HepG2 (cell line): ENCODE data around the gene MSI2. TPM values are rescaled to one million over a fixed set of nuclear protein-coding genes. Genes with fewer than 3 reads are reported as not detected.

Experiments used
- ATAC-seq: fragments of 200-7000 bp; cut with Tn5 transposase; 3 replicates; pipeline ENCODE4 v1.9.1; 2020; ENCODE audit warnings: mild to moderate bottlenecking, moderate library complexity
- BruUV-seq: library from RNA; stranded (reverse); fragments of 400-500 nt; replicated peaks from 2 replicates; lab custom pipeline; 2021; lab: Mats Ljungman, UMichigan
- CTCF ChIA-PET: fragments of 300-600 bp; formaldehyde crosslinking; extraction: SDS; loops from one replicate; lab custom pipeline; 2021; ENCODE audit warnings: low total read pairs, inconsistent platforms, low intra/inter-chr PET ratio; lab: Yijun Ruan, JAX
- POLR2A ChIA-PET: fragments of 350-600 bp; sonication (Branson Sonifier 250); formaldehyde crosslinking; loops from one replicate; lab custom pipeline; 2020; ENCODE audit warnings: antibody characterized with exemption, inconsistent platforms; lab: Yijun Ruan, JAX
- DNase-seq: peaks from one replicate; pipeline ENCODE4 v3.0.0-alpha.2; 2015; ENCODE audit warnings: low spot score
- FAIRE-seq: peaks from 3 replicates; lab custom pipeline; 2011; peaks lifted over from hg19 to GRCh38; lab: Jason Lieb, UNC
- H2AFZ ChIP-seq: one replicate; pipeline ENCODE4 v1.6.1; 2011; ENCODE audit warnings: low read length, inconsistent platforms
- H3K27ac ChIP-seq: fragments of 300-600 bp; 3 replicates; pipeline ENCODE4 v1.8.0; 2011; ENCODE audit warnings: mixed run types, mild to moderate bottlenecking, mixed read lengths, low read length, inconsistent platforms; ENCODE audit not compliant: insufficient read depth; ENCODE audit errors: extremely low read length
- H3K27me3 ChIP-seq, 2 experiments: fragments of 200-600 bp in 1 of 2; 2 replicates in 1 of 2; 3 replicates in 1 of 2; pipeline versions ENCODE4 v1.6.0 to v1.8.0; 2011; ENCODE audit warnings: low read length in 2 of 2, mild to moderate bottlenecking in 2 of 2, moderate library complexity in 2 of 2, inconsistent platforms in 1 of 2; ENCODE audit not compliant: insufficient read depth in 2 of 2, control insufficient read depth in 1 of 2
- H3K36me3 ChIP-seq, 2 experiments: fragments of 200-600 bp in 1 of 2; replicated peaks in 1 of 2; 2 replicates in 1 of 2; 3 replicates in 1 of 2; pipeline versions ENCODE4 v1.5.1 to v1.8.0; 2011; ENCODE audit warnings: low read length in 2 of 2, inconsistent platforms in 1 of 2; ENCODE audit not compliant: insufficient read depth in 2 of 2, control insufficient read depth in 1 of 2
- H3K4me1 ChIP-seq: 2 replicates; pipeline ENCODE4 v1.5.1; 2012; ENCODE audit warnings: low read length, inconsistent platforms; ENCODE audit not compliant: insufficient read depth
- H3K4me2 ChIP-seq: 2 replicates; pipeline ENCODE4 v1.6.0; 2011; ENCODE audit warnings: low read depth, low read length, inconsistent platforms
- H3K4me3 ChIP-seq, 3 experiments: fragments of 200-600 bp in 1 of 3; sonication (generic), shearing (Covaris generic) in 1 of 3; replicated peaks in 1 of 3; 2 replicates each; pipeline ENCODE4 v1.5.1; 2011 to 2016; ENCODE audit warnings: low read length in 3 of 3, inconsistent platforms in 2 of 3, low read depth in 2 of 3, mild to moderate bottlenecking in 2 of 3, control low read depth in 1 of 3, mixed read lengths in 1 of 3; ENCODE audit not compliant: insufficient read depth in 1 of 3
- H3K79me2 ChIP-seq: one replicate; pipeline ENCODE4 v1.6.1; 2011; ENCODE audit warnings: low read length, inconsistent platforms; ENCODE audit not compliant: insufficient read depth
- H3K9ac ChIP-seq: 2 replicates; pipeline ENCODE4 v1.6.0; 2011; ENCODE audit warnings: mild to moderate bottlenecking, low read depth, low read length, inconsistent platforms; ENCODE audit not compliant: insufficient read depth
- H3K9me3 ChIP-seq: 2 replicates; pipeline ENCODE4 v1.5.1; 2012; ENCODE audit warnings: mild to moderate bottlenecking, low read length
- H4K20me1 ChIP-seq: 2 replicates; pipeline ENCODE4 v1.6.0; 2011; ENCODE audit warnings: inconsistent platforms, mild to moderate bottlenecking, low read length, moderate library complexity; ENCODE audit not compliant: insufficient read depth
- ARNT ChIP-seq: fragments of 450-650 bp; IDR thresholded peaks from 2 replicates; pipeline ENCODE4 v1.6.1; 2017
- ATF7-NPFF ChIP-seq: sonication (generic); formaldehyde crosslinking; IDR thresholded peaks from 2 replicates; pipeline ENCODE4 v1.8.1; 2023; ENCODE audit warnings: mild to moderate bottlenecking, low read depth, missing genetic modification reagents, moderate library complexity
- KDM3A ChIP-seq: IDR thresholded peaks from 2 replicates; pipeline ENCODE4 v1.6.1; 2018; ENCODE audit warnings: low read depth, missing compliant biosample characterization
- U2AF1 ChIP-seq: fragments of 200-400 bp; formaldehyde crosslinking; optimal IDR thresholded peaks from 2 replicates; pipeline ENCODE3; 2017; ENCODE audit warnings: mild to moderate bottlenecking, low read depth, low read length
- ZNF20 ChIP-seq: sonication (generic); formaldehyde crosslinking; IDR thresholded peaks from 2 replicates; pipeline ENCODE4 v1.4.0; 2020; ENCODE audit warnings: mild to moderate bottlenecking, moderate library complexity, missing genetic modification reagents
- ZNF224 ChIP-seq: sonication (generic); formaldehyde crosslinking; IDR thresholded peaks from 2 replicates; pipeline ENCODE4 v1.5.0; 2020; ENCODE audit warnings: mild to moderate bottlenecking, missing genetic modification reagents
- ZNF460 ChIP-seq: sonication (generic); formaldehyde crosslinking; IDR thresholded peaks from 2 replicates; pipeline ENCODE4 v1.5.1; 2020; ENCODE audit warnings: missing genetic modification reagents, mild to moderate bottlenecking, borderline replicate concordance
- ZNF747 ChIP-seq: sonication (generic); formaldehyde crosslinking; IDR thresholded peaks from 2 replicates; pipeline ENCODE4 v1.8.1; 2023; ENCODE audit warnings: missing genetic modification reagents, mild to moderate bottlenecking, borderline replicate concordance
- ZSCAN29 ChIP-seq: sonication (generic); formaldehyde crosslinking; conservative IDR thresholded peaks from 2 replicates; pipeline ENCODE4 v1.4.0; 2020; ENCODE audit warnings: mild to moderate bottlenecking, missing genetic modification reagents
- WGBS: methylation state at CpG from one replicate; pipeline ENCODE4 v1.1.6; 2017; ENCODE audit warnings: low lambda C conversion rate; 5-methylcytosine and 5-hydroxymethylcytosine counted together
- in situ Hi-C: cut with HindIII; loops from 2 replicates; pipeline ENCODE4 v1.10.0; 2017; ENCODE audit warnings: low pct_unique_long_range_greater_than_20kb; ENCODE audit not compliant: extremely low pct_ligation_motif_present
- intact Hi-C: fragments of 100-400 bp; cut with micrococcal nuclease; formaldehyde crosslinking; loops from one replicate; pipeline ENCODE4 v1.10.0; 2022; ENCODE audit not compliant: unreplicated experiment
- polyA plus RNA-seq, 8 experiments: library from polyadenylated mRNA; depleted of rRNA in 3 of 8; stranded (reverse) in 7 of 8; unstranded in 1 of 8; fragments of >200 nt; fragmentation: Illumina TruSeq in 4 of 8; extraction: Trizol in 4 of 8; gene quantifications; 2 replicates each; pipeline versions ENCODE4 v1.2.1 to v1.2.3, GENCODE V29; 2011 to 2016; ENCODE audit warnings: low read depth in 4 of 8, missing spikeins in 1 of 8, mixed read lengths in 1 of 8; ENCODE audit not compliant: insufficient read depth in 1 of 8
- total RNA-seq, 5 experiments: library from RNA; depleted of rRNA; stranded (reverse); fragments of >200 nt; fragmentation: Illumina TruSeq; extraction: Trizol; gene quantifications; 2 replicates each; pipeline ENCODE4 v1.2.3, GENCODE V29; 2016; ENCODE audit warnings: low read depth in 1 of 5
- TF ChIP-seq, protein P1 (sequence below): sonication (generic); formaldehyde crosslinking; IDR thresholded peaks from 2 replicates; pipeline ENCODE4 v1.5.0; 2020; ENCODE audit warnings: missing genetic modification reagents, mild to moderate bottlenecking, borderline replicate concordance

The MSI2 gene
- total and polyA plus RNA-seq, 2 of the 13 experiments (the other 11 are each of a cell fraction or from before 2014, with no cell fraction given), result 77.5 to 78.4 TPM

DNA sequence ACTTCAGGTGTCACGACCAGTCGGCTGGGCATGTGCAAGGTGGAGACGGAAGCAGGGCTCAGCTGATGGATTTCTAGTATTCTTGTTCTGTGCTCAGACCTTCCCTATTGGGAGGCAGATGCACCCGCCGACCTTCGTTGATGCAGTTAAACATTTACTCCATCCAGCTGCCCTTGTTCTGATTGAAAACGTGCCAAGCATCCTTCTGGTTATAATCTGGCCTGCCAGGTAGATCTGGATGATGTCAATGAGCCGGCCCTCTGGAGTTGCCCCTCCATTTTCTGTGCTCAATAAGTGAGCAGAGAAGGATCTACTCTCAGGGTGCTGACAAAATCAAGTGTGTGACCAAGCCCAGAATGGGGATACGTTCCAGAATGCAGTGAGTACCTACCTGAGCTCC is 450.4 kb downstream of the MSI2 start:
- POLR2A ChIA-PET, result no interaction called here
- peaks cover 0 to 27% of the 10 kb centered on the region in 2 experiments; a peak in 4 of 5 replicates for H3K27me3 ChIP-seq
- in situ Hi-C loops, result no loop called here
- H3K4me2 ChIP-seq, result no peak overlapping the region
- no peak overlapping the region for H3K9ac ChIP-seq
- FAIRE-seq (no peak), DNase-seq (no peak), ATAC-seq (peak; percentile 44; the same call in 2 of the 3 replicates)
- H3K9me3 ChIP-seq, result no peaks in the 10 kb centered on the region
- H4K20me1 ChIP-seq, result no peaks in the 10 kb centered on the region
- BruUV-seq, result no TSS peak
- no peaks in the 10 kb centered on the region for H3K36me3 ChIP-seq
- CTCF ChIA-PET, result no interaction called here
- no peak overlapping the region for H2AFZ ChIP-seq
- H3K4me1 ChIP-seq, result no peaks in the 10 kb centered on the region
- WGBS, result 5% methylated on average over 9 of the region's 9 CpGs
- H3K79me2 ChIP-seq, result no peaks in the 10 kb centered on the region
- TF ChIP-seq ZNF460 (CRISPR knock-in tag), result no peak
- TF ChIP-seq ZNF747 (CRISPR knock-in tag), result no peak
- no peak for TF ChIP-seq ZNF20
- no peak for TF ChIP-seq ZNF224 (CRISPR knock-in tag)
- no peak for TF ChIP-seq U2AF1
- no peak for TF ChIP-seq ARNT
- TF ChIP-seq ATF7-NPFF (CRISPR knock-in tag), result no peak
- TF ChIP-seq ZSCAN29 (CRISPR knock-in tag), result no peak
- H3K4me3 ChIP-seq, result no peak overlapping the region
- H3K27ac ChIP-seq, result no peak overlapping the region
- intact Hi-C loops, result no loop called here

DNA sequence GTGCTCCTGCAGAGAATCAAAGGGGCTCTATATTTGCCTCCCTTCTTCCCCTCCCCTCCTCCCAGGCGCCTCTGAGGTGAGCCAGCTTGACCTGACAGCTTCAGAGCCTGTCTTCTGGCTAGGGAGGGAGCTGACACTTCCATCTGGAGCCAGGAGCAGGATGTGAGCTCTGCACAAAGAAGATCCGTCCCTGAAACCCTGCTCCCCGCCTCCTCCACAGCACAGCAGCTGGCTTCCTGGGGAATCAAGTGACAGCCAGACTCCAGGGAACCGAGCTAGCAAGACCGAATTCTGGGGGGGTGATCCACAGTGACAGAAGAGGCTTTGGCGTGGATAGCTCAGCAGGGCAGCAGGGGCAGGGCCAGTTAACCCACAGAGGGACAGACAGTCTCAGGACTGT is 451.6 kb downstream of the MSI2 start:
- Histone ChIP-seq H3K27ac (no peak overlapping the region), H3K36me3 (no peaks in the 10 kb centered on the region), H2AFZ (no peak overlapping the region), H3K4me1 (no peaks in the 10 kb centered on the region), H3K4me2 (no peak overlapping the region), H3K79me2 (no peaks in the 10 kb centered on the region), H3K9me3 (no peaks in the 10 kb centered on the region), H3K27me3 (peaks cover 0 to 27% of the 10 kb centered on the region in 2 experiments; a peak in 4 of 5 replicates), H3K4me3 (no peak overlapping the region), H4K20me1 (no peaks in the 10 kb centered on the region), H3K9ac (no peak overlapping the region)
- in situ Hi-C loops (no loop called here), intact Hi-C loops (no loop called here)
- no TSS peak for BruUV-seq
- ChIA-PET POLR2A (interaction anchor here (0.9 kb wide), 1 partner anchor 10 kb away, joined by 3 read pairs; no protein-coding TSS in a partner anchor), CTCF (no interaction called here)
- DNase-seq, result no peak
- no peak for TF ChIP-seq KDM3A (CRISPR knock-in tag)
- TF ChIP-seq, protein P1, sequence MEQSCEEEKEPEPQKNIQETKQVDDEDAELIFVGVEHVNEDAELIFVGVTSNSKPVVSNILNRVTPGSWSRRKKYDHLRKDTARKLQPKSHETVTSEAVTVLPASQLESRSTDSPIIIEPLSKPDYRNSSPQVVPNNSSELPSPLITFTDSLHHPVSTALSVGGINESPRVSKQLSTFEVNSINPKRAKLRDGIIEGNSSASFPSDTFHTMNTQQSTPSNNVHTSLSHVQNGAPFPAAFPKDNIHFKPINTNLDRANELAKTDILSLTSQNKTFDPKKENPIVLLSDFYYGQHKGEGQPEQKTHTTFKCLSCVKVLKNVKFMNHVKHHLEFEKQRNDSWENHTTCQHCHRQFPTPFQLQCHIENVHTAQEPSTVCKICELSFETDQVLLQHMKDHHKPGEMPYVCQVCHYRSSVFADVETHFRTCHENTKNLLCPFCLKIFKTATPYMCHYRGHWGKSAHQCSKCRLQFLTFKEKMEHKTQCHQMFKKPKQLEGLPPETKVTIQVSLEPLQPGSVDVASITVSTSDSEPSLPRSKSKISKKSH, result 0 out of 2 replicates have a peak, but pooled peaks have one; percentile 49
- 6% methylated on average over 6 of the region's 6 CpGs for WGBS
- peak; percentile 72 for ATAC-seq
- no peak for FAIRE-seq
